Measurements from ENCODE around the gene UBE2V1.

UBE2V1 gene

GRCh38 chr20:50071039-50071888, 41.7 kb downstream of the UBE2V1 start:
- peak overlapping the region; percentile 47 for H3K4me3 ChIP-seq (ENCODE audit: control insufficient read depth, low read depth, low read length)
- peak; percentile 68 for DNase-seq (ENCODE audit: low read depth)
- peak; percentile 81 for TF ChIP-seq CTCF (conservative IDR thresholded peaks at IDR 0.05; ENCODE audit: control insufficient read depth, insufficient read depth, low read depth, low read length)

- no peak for DNase-seq (ENCODE audit: low read depth)
- TF ChIP-seq CTCF (conservative IDR thresholded peaks at IDR 0.05; ENCODE audit: control insufficient read depth, insufficient read depth, low read depth, low read length), result no peak
- no peak overlapping the region for H3K4me3 ChIP-seq (ENCODE audit: control insufficient read depth, low read depth, low read length)
Observed at GRCh38 chr20:50070361-50070760, 42.6 kb downstream of the UBE2V1 start.

GRCh38 chr20:50068041-50068651, 44.8 kb downstream of the UBE2V1 start:
- TF ChIP-seq CTCF (conservative IDR thresholded peaks at IDR 0.05; ENCODE audit: control insufficient read depth, insufficient read depth, low read depth, low read length), result no peak
- H3K4me3 ChIP-seq (ENCODE audit: control insufficient read depth, low read depth, low read length), result no peak overlapping the region
- no peak for DNase-seq (ENCODE audit: low read depth)

GRCh38 chr20:50067461-50067860, 45.5 kb downstream of the UBE2V1 start:
- no peak for DNase-seq (ENCODE audit: low read depth)
- TF ChIP-seq CTCF (conservative IDR thresholded peaks at IDR 0.05; ENCODE audit: control insufficient read depth, insufficient read depth, low read depth, low read length), result no peak
- no peak overlapping the region for H3K4me3 ChIP-seq (ENCODE audit: control insufficient read depth, low read depth, low read length)

- DNase-seq (ENCODE audit: low read depth), result no peak
- no peak overlapping the region for H3K4me3 ChIP-seq (ENCODE audit: control insufficient read depth, low read depth, low read length)
- no peak for TF ChIP-seq CTCF (conservative IDR thresholded peaks at IDR 0.05; ENCODE audit: control insufficient read depth, insufficient read depth, low read depth, low read length)
Observed at GRCh38 chr20:50067018-50067417, 45.9 kb downstream of the UBE2V1 start.

GRCh38 chr20:50066161-50066834, 46.7 kb downstream of the UBE2V1 start:
- TF ChIP-seq CTCF (conservative IDR thresholded peaks at IDR 0.05; ENCODE audit: control insufficient read depth, insufficient read depth, low read depth, low read length), result no peak
- DNase-seq (ENCODE audit: low read depth), result no peak

More at GRCh38 chr20:50066161-50066834, 46.7 kb downstream of the UBE2V1 start:
- H3K4me3 ChIP-seq (ENCODE audit: control insufficient read depth, low read depth, low read length), result no peak overlapping the region
